Measurements from ENCODE around the gene ARIH1.

Gene ARIH1

DNA sequence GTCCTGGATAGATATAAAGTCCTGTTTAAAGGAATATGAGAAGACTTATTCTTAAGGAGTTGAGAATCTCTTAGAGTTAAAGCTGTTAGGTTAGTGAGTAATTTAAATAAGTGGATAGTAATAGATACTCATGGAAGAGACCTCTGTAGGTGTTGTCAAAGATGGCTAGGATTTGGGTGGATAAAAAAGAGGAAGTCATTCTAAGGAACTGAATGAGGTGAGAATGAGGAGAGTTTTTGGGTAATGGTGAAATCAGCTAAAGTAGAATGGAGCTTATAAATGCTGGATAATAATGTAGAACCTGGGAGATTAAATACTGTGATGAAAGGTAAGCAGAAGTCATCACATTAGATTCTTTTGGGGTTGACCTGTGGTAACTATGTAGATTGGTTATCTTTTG is 8.1 kb downstream of the ARIH1 start:
- in situ Hi-C loops (cut with MboI; ENCODE audit: low pct_unique_long_range_greater_than_20kb, low sequenced_read_pairs) = no loop called here
- DNase-seq = peak; percentile 77

DNA sequence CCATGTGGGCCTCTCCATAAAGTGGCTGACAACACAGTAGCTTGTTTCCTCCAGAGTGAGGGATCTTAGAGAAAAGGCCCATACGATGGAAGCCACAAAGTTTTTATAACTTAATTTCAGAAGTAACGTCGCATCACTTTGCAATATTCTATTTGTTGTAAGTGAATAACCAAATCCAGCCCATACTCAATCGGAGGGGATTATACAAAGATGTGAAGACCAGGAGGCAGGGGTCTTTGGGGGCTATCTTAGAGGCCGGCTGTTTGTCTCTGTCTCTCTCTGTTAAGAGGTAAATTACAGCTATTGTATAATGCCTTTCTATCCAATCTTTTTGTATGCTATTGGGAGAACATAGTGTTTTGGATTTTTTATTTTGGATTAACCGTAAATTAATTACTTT is 9.1 kb downstream of the ARIH1 start:
- in situ Hi-C loops (cut with MboI; ENCODE audit: low pct_unique_long_range_greater_than_20kb, low sequenced_read_pairs) = no loop called here
- DNase-seq = no peak

DNA sequence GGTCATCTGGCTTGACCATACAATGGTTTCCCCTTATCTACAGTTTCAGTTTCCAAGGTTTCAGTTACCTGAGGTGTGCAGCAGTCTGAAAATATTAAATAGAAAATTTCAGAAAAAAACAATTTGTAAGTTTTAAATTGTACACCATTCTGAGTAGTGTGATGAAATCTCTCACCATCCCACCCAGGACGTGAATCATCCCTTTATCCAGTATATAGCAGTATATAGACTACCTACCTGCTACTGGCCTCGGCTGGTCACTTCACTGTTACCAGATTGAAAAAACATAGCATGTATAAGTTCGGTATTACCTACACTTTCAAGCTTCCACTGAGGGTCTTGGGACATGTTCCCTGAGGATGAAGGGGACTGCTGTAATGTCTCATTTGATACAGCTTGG is 12.0 kb downstream of the ARIH1 start:
- in situ Hi-C loops (cut with MboI; ENCODE audit: low pct_unique_long_range_greater_than_20kb, low sequenced_read_pairs) = no loop called here
- DNase-seq = no peak

DNA sequence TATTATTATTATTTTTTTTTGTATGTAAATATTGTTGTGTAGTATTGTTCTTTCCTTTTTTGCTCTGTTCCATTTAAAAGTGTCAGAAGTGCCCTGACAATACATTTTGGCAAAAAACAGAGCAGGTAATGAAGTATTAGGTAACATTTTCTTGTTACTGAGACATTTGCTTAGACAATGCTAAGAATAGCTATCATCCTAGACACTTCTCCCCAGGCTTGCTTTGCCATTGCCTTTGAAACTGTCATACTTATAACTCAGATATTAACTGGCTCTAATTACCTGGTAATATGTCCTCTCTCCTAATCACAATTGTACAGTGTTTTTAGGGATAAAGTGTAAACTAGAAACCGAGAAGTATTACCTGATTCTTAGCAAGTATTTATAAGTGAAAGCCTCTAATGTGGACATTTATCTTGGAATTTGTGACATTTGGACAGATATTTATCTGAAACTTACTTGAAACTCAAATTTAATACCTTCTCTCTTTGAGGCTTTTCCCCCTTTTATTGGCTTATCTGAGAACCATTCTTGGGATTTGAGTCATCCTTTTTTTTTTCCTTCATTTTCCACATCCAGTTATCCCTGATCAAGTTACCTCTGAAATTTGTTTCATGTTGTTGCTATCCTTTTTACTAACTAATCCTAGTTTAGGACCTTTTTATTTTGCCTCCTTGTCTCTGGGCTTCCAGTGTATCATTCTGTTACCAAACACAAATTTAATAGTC is 13.1 kb downstream of the ARIH1 start:
- DNase-seq = no peak
- in situ Hi-C loops (cut with MboI; ENCODE audit: low pct_unique_long_range_greater_than_20kb, low sequenced_read_pairs) = no loop called here

DNA sequence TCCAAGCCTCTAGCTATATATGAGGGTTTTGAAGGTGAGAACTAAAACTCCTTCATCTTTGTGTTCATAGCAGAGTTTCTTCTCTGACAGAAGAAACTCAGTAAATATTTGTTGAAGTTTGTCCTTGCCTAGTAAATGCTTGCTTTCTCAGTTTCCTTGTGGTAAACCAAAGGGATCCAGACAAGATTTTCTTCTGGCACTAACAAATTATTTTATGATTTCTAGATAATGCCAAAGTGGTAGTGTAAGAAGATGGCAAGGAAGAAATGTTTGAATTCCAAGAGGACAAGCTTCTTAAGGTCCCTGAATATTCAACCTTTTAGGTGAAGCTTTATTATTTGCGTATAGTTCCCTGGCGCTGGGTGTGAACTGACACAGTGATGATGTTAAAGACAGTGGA is 14.4 kb downstream of the ARIH1 start:
- no peak for DNase-seq
- in situ Hi-C loops (cut with MboI; ENCODE audit: low pct_unique_long_range_greater_than_20kb, low sequenced_read_pairs) = no loop called here

DNA sequence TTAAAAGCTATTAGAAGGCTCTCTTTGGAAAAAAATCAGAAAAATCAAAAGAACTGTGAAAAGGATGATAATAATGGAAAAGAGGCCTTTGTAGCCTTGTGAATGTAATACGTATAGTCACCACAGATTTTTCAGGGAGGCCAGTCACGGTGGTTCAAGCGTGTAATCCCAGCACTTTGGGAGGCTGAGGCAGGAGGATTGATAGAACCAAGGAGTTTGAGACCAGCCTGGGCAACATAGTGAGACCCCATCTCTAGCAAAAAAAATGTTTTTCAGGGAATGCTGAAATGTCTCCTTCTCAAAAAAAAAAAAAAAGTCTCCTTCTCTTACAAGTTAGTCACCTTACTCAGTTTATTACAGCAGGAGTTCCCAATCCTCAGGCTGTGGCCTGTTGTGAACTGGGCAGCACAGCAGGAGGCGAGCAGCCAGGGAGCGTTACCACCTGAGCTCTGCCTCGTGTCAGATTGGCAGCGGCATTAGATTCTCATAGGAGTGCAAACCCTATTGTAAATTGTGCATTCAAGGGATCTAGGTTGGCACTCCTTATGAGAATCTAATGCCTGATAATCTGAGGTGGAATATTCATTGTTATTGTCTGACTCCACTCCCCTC is 15.9 kb downstream of the ARIH1 start:
- in situ Hi-C loops (cut with MboI; ENCODE audit: low pct_unique_long_range_greater_than_20kb, low sequenced_read_pairs) = no loop called here

DNA sequence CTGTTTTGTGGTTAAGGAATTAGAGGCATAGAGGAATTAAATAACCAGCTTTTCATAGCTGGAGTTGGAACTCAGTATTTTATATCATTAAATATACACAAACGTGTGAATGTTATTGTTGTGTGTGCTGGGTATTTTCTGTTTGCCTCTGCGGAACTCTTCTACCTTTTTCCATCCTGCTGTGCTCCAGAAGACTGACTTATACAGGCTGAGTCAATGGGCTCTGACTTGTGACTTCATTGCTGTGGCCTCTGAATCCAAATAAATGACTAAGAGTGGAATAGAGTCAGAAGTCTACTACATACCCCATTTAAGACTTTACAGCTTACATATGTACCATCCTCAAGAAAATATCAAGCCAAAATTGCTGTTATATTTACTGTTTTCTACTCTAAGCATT is 17.6 kb downstream of the ARIH1 start:
- in situ Hi-C loops (cut with MboI; ENCODE audit: low pct_unique_long_range_greater_than_20kb, low sequenced_read_pairs) = no loop called here
- DNase-seq = no peak

More for the DNA sequence above, 15.9 kb downstream of the ARIH1 start:
- no peak for DNase-seq

DNA sequence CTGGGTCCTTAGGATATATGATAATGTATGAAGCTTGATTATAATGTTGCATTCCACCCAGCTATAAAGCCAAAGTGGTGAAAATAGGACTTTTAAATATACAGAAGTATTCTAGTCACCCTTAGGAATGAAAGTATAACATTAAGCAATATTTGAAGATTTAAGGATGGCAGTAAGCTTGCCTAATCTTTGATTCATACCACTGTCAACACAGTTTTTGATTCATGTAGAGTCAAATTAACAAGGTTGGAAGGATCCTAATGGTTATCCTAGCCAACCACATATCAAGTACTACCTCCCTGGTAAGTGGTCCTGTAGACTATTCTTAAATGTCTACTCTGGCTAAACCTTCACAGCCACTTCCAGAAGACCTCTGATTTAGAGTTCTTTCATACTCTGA is 18.6 kb downstream of the ARIH1 start:
- no peak for DNase-seq
- in situ Hi-C loops (cut with MboI; ENCODE audit: low pct_unique_long_range_greater_than_20kb, low sequenced_read_pairs) = no loop called here

DNA sequence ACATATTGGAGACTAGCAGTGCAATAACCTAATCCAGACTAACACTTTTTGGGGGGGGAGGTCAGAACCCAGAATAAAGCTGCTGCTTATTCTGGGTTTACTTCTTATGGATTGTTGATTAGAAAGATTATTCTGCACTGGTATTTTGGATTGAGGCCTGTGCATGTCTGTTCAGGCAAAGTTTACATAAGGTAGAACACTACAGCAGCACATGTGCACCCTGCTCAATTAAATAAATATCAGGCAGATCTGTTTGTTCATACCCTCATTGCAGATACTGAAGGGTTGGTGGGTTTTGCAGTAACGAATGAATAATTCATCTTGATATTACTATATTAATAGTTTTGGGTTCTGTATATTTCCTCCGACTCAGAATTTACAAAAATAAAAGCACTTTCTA is 19.1 kb downstream of the ARIH1 start:
- in situ Hi-C loops (cut with MboI; ENCODE audit: low pct_unique_long_range_greater_than_20kb, low sequenced_read_pairs) = no loop called here
- DNase-seq = no peak

DNA sequence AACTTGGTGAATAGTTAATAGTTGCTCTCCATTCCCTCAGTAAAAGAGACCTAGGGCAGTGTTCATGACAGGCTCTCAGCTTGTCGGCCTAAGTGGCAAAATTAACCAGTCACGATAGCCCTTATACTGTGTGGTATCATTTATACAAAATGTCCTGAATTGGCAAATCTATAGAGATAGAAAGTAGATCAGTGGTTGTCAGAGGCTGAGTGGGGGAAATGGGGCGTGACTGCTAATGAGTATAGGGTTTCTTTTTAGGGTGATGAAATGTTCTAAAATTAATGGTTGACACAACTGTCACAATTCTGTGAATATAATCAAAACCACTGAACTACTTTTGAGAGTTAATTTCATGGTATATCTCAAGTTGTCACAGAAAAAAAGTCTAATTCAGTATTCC is 20.9 kb downstream of the ARIH1 start:
- in situ Hi-C loops (cut with MboI; ENCODE audit: low pct_unique_long_range_greater_than_20kb, low sequenced_read_pairs) = no loop called here
- no peak for DNase-seq

DNA sequence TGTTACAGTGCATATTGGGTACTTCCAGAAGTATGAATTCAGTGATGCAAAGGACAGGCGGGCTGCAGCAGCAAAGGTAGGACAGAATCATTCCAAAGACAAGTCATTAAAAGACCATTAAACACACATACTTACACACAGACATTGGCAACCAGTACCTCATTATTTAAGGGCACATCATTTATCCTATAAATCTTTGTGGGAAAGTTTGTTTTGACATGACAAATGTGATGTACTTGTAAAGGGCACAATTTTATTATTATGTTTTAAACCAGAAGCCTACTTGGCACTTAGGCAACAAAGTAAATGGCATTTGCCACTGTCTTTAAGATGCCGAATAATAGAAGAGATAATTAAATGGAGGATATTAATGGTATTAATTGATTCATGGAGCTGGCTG is 22.7 kb downstream of the ARIH1 start:
- in situ Hi-C loops (cut with MboI; ENCODE audit: low pct_unique_long_range_greater_than_20kb, low sequenced_read_pairs) = no loop called here
- DNase-seq = no peak

DNA sequence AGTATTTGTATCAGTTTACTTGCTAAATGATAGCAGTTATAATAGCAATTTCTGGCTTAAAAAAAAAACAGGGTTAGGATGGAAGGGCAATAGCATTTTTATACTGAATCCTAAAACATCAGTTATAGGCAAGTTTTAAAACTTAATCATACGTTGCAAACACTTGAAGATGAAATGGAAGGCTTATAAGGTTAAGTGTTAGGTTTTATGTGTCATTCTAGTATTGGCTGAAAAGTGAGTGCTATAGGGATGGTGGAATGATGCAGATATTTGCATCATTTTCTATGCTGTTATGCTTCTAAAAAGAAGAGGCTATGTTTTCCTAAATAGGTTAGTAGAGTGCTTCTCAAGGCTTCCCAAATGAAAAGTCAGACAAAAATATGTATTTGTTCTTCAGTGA is 23.3 kb downstream of the ARIH1 start:
- DNase-seq = no peak
- in situ Hi-C loops (cut with MboI; ENCODE audit: low pct_unique_long_range_greater_than_20kb, low sequenced_read_pairs) = no loop called here

DNA sequence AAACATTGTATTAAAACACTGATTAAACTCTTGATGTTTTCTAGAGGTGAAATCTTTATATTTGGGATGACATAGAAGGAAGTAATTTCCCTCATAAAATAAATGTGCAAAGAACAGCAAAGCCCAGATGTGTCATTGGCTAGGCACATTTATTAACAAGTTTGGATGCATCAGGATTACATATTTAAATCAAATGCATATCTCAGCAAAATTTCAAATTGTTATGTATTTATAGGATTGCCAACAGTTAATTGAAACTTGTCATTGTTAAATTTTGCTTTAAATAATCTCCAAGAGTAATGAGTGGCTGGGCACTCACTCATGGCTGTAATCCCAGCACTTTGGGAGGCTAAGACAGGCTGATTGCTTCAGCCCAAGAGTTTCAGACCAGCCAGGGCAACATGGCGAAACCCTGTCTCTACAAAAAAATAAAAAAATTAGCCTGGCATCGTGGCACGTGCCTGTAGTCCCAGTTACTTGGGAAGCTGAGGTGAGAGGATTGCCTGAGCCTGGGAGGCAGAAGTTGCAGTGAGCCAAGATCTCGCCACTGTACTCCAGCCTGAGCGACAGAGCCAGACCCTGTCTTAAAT is 28.2 kb downstream of the ARIH1 start:
- DNase-seq = no peak
- in situ Hi-C loops (cut with MboI; ENCODE audit: low pct_unique_long_range_greater_than_20kb, low sequenced_read_pairs) = no loop called here

DNA sequence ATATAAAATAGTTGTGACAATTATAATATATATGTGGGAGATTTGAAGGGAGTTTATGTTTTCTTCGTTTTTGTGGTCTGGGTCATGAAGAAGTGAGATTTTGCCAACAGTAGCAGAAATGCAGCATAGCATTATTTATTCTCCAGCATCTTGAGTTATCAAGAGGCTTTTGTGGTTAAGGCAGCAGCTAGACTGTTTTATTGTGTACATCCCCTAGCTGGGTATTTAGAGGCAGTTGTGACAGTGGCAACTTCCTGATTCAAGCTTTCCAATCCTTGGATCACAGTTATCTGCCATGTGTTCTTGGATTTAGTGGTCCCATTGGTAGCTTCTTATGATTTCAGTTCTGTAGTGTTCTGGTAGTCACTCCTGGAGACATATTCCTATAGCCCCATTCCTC is 29.0 kb downstream of the ARIH1 start:
- in situ Hi-C loops (cut with MboI; ENCODE audit: low pct_unique_long_range_greater_than_20kb, low sequenced_read_pairs) = no loop called here
- DNase-seq = peak; percentile 58

DNA sequence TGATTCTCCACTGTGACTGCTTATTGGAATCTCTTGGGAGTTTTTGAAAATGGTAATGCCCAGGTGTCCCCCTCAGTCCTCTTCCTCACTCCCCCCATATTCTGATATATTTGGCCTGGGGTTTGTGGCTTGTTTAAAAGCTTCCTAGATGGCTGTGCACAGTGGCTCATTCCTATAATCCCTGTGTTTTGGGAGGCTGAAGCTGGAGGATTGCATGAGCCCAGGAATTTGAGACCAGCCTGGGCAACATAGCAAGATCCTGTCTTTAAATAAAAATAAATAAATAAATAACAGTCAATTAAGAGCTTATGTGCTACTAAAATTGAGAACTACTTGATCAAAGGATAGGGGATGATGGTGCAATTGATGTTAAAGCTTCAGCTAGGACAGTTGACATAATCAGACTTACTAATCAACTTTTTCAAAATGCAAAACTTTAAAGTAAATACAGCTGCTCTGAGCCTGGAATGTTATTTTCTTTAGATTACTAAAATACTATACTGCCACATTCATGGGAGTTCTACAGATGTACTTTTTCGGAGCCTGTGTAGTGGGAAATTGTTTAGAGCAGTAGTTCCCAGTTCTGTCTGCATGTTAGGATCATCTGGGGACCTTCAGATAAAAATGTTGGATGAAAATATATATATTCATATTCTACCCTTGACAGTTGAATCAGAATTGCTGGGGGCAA is 33.4 kb downstream of the ARIH1 start:
- in situ Hi-C loops (cut with MboI; ENCODE audit: low pct_unique_long_range_greater_than_20kb, low sequenced_read_pairs) = no loop called here
- DNase-seq = no peak

DNA sequence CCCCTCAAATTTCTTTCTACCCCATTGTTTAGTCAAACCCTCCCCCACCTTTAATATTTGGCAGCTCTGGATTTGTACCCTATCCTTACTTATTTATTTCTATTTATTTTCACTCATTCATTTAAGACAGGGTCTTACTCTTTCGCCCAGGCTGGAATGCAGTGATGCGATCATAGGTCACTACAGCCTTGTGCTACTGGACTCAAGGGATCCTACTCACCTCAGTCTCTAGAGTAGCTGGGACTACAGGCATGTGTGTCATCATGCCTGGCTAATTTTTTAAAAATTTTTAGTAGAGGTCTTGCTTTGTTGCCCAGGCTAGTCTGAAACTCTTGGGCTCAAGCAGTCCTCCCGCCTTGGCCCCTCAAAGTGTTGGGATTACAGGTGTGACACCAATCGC is 35.4 kb downstream of the ARIH1 start:
- no peak for DNase-seq
- in situ Hi-C loops (cut with MboI; ENCODE audit: low pct_unique_long_range_greater_than_20kb, low sequenced_read_pairs) = no loop called here

DNA sequence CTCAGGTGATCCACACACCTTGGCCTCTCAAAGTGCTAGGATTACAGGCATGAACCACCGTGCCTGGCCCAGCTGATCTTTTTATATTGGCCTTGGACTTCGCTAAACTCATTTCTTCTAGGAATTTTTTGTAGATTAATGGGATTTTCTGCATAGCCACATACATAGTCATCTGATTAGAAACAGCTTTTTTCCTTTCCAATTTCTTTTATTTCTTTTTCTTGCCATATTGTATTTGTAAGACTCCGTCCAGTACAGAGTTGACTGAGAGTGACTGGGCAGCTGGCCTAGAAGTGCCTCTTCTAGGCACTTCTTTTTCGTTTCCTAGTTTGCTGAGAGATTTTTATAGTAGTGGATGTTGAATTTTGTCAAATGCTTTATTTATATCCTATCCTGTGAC is 37.4 kb downstream of the ARIH1 start:
- in situ Hi-C loops (cut with MboI; ENCODE audit: low pct_unique_long_range_greater_than_20kb, low sequenced_read_pairs) = no loop called here

DNA sequence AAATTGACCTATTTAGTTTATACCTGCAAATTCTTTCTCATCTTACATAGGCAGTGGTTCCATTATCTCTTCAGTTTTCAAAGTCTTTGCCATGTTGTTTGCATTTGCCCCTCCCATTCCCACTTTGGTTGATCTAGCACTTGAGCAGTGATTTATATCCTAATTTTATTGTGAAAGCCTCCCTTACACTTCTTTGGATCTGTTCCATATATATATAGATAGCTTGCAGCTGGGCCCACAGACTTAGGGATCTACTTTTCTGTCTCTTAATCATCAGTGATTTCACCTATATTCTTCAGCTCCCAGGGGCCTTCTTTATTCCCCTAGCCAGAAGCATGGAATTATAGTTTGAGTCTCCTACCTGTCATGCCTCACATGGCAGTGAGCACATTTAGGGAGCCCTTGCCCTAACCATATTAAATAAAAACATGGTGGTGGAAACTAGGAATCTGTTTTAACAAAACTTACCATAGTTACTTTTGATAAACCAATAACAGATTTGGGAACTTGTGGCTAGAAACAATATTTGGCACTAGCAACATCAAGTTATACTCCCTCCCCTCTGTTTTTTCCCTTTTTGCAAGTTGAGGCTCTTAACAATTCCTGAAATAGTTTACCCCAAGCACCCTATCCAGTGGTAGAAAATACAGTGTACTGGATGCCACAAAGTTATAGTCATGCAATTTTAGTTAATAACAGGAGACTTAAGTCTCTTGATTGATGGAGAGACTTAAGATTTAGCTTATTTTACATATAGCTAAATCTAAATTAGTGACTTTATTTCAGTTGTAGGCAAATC is 41.7 kb downstream of the ARIH1 start:
- in situ Hi-C loops (cut with MboI; ENCODE audit: low pct_unique_long_range_greater_than_20kb, low sequenced_read_pairs) = no loop called here
- DNase-seq = no peak

More for the DNA sequence above, 37.4 kb downstream of the ARIH1 start:
- no peak for DNase-seq

DNA sequence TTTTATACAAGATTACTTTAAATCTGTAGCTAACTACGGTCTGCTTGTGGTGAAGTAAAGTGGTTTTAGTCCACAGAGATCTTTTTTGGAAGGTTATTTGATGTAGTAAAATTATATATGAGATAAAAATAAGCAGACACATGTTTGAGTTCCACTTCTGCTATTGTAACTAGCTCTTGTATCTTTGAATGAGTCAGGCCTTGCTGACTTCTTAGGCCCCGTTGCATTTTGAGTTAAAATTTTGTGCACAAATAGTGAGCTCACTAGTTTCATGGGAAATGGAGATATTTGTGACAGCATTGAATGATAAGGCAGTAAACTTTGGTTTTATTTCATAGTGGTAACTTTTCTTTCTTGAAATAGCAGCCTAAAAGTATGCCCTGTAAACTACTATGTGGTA is 42.6 kb downstream of the ARIH1 start:
- no peak for DNase-seq
- in situ Hi-C loops (cut with MboI; ENCODE audit: low pct_unique_long_range_greater_than_20kb, low sequenced_read_pairs) = no loop called here

DNA sequence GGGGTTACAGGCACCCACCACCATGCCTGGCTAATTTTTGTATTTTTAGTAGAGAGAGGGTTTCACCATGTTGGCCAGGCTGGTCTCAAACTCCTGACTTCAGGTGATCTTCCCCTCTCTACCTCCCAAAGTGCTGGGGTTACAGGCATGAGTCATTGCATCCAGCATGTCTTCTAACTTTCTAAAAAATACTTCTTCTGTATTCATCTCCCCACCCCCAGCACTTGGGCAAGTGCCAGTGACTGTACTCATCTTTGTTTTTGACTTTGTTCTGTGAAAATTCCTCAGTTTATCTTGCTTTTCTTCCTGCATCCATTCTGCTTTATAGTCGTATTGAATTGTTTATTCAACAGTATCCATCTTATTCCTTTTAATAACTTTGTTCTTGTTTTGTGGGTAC is 47.6 kb downstream of the ARIH1 start:
- in situ Hi-C loops (cut with MboI; ENCODE audit: low pct_unique_long_range_greater_than_20kb, low sequenced_read_pairs) = no loop called here
- DNase-seq = no peak
